Stimulated activated CD4-positive, alpha-beta T cell treated with anti-CD3 and anti-CD28 coated beads, Interleukin-15, amount 100 ng/mL, for 48 hours (primary cell): ENCODE results near the gene CIB4.

Source experiments
- DNase-seq, 2 donors: peaks; one replicate each; pipeline ENCODE4 v3.0.0-alpha.2; 2020; ENCODE audit warnings: low read depth in 2 of 2

Gene CIB4

DNA sequence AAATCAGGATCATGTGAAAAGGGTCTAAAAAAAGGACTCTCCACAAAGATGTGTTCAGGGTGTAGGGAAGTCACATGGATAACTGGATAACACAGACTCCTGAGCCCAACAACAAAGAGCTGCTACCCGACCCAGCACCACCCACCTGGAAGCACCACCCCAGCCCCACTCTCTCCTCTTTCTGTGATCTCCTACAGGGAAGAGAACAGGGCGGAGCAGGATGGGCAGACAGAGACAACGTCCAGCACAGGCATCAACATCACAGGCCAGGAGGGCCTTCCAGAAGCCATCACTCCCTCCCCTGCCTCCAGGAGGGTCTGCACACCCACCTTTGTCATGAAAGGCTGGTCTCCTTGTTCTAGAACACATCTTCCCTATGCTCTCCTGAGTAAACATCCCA is 1.3 kb upstream of the CIB4 start:
- DNase-seq = no peak

DNA sequence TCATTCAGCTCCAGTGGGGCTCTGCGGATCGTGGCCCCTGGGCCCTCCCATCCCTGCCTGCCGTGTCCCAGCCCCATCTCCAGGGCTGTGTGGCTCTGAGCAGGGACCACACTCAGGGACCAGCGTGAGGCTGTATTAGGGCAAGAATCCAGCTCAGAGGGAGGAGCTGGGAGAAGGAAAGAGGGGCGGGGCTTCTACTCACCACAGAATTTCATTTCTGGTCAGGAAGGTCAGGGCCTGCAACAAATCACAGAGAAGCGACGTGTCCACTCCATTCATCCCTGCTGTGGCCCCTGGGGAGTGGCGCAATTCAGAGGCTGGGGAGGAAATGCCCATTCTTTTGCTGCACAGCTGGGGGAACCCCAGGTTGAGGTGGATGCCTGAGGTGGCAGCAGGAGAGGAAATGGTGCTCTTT is 828 bp downstream of the CIB4 start:
- DNase-seq = no peak

- DNase-seq = no peak
Measured at GRCh38 chr2:26639685-26640243, 1.4 kb downstream of the CIB4 start.

GRCh38 chr2:26637811-26638310 is 3.3 kb downstream of the CIB4 start:
- DNase-seq = no peak

GRCh38 chr2:26636935-26637334 is 4.2 kb downstream of the CIB4 start:
- DNase-seq = no peak

GRCh38 chr2:26635401-26635800 is 5.8 kb downstream of the CIB4 start:
- no peak for DNase-seq

GRCh38 chr2:26634636-26635230 is 6.4 kb downstream of the CIB4 start:
- DNase-seq = no peak

GRCh38 chr2:26633993-26634595 is 7.1 kb downstream of the CIB4 start:
- DNase-seq = no peak

GRCh38 chr2:26633351-26633945 is 7.7 kb downstream of the CIB4 start:
- DNase-seq = no peak

DNA sequence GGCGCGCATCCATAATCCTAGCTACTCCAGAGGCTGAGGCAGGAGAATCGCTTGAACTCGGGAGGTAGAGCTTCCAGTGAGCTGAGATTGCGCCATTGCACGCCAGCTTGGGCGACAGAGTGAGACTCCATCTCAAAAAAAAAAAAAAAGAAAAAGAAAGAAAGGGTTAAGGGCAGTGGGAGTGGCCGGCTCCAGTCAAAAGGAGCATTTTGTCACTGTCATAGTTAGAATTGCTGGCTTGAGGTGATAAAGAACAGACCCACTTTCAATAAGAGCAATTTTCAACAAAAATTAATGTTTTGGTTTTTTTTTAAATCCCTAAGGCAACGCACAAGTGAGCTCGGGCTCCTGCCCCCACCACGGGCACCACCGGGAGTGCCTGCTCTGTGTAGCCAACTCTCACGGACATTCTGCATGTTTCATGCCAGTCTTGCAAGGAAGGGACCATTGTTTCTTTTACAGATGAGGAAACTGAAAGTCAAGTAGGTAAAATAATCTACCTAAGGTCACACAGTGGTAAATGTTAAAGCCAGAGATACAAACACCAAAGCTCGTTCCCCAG is 8.5 kb downstream of the CIB4 start:
- no peak for DNase-seq

GRCh38 chr2:26631401-26632170 is 9.6 kb downstream of the CIB4 start:
- DNase-seq = no peak

GRCh38 chr2:26630669-26631360 is 10.4 kb downstream of the CIB4 start:
- no peak for DNase-seq

DNA sequence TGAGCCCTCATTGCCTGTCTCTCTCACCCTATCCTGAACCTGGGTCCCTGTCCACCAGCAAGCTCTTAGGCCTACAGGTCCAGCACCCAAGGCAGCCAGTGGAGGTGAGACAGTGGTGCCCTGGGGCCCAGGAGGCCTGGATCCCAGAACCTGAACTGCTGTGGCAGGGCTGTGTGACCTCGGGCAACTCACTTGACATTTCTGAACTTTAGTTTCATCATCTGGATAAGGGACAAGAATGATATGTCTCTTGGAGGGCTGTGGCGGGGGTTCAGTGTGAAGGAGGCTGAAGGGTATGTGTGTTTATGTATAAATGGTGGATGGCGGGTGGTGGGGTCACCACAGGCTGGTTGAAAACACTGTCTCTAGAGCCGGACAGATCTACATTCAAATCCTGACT is 10.9 kb downstream of the CIB4 start:
- DNase-seq = no peak

DNA sequence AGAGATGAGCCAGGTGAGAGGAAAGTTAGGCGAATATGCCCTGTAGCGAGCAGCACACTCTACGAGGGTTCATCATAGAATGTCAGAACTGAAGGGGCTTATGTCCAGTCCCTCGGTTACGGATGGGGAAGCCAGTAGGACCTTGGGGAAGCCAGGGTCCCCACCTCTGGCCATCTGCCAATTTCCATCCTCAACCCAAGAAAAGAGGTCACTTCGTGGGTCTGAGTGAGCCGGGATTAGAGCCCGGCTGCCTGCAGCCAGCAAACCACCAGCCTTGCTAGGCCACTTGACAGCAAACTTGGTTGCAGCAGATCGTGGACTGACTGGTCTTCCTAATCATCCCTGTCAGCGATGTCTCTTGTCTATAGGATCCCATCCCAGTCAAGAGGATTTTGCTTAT is 11.4 kb downstream of the CIB4 start:
- no peak for DNase-seq

DNA sequence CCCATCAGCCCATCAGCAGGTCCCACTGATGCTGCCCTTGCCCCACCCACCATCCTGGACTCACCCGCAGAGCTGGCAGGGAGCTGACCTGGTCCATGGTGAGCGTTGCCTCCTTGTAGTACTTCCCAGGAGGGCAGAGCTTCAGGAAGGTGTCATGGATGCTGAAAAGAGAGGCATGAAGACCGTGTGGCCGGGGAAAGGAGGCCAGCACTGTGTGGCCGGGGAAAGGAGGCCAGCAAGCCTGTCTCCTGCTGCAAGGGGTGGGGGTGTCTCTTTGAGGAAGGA is 11.9 kb downstream of the CIB4 start:
- DNase-seq = no peak

GRCh38 chr2:26628561-26629345 is 12.4 kb downstream of the CIB4 start:
- no peak for DNase-seq

- DNase-seq = no peak
Measured at GRCh38 chr2:26627350-26628105, 13.6 kb downstream of the CIB4 start.

DNA sequence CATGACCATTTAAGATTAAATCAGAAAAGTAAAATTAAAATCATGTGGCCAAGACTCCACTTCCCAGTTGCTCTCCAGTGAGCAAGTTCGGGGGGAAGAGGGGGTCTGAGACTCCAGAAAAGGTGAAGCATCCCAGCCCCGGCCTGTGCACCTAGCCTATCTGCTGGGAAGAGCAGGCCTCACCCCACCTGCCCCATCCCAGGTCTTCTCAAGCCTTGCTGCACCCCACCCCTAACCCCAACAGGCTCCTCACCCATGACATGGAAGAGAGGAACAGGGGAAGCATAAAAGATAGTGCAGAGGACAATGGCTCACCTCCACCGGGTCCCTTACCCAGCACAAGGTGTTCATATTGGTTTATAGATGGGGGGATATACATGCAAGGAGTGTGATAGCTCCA is 14.6 kb downstream of the CIB4 start:
- DNase-seq = no peak

DNA sequence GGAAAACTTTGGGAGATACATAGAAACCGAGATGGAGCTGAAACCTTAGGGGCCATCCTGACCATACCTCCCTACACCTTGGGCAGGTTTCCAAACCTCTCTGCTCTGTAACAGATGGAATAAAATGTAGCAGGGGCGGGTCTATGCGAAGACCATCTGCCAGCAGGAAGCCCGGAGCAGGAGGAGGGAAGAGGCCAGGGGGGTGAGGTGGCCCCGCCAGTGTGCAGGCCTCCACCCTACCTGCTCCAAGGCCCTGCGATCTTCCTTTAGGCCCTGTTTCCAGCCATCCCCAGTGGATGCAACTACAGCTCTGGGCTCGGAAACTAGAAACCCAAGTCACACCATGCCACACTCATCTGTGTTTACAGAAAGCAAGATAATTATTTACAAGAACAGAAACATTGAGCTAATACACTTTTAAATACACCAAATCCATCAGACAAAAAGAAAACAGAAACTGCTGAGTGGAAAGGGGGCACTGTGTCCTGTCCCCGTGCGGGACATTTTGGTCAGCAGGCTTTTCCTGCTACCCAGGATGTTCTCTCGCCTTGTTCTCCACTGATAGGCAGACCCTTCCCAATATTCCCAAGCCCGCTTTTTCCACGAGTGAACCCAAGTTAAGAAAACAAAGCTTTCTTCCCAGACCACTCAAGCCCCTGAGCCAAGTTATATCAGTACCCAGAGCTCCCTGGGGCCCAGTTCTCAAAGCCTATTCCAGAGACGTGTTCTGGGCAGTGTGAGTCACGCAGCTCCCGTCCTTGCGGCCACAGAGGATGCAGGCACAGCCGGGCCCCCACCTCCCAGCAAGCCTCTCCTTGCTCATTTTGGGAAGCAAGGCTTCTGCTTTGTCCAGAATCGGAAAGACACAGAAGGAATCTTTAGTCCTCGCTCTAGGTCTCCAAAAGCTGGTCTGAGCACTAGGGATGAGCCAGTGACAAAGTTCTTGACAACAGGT is 17.3 kb downstream of the CIB4 start:
- no peak for DNase-seq
